Measurements from ENCODE around the gene TFCP2L1. TPM values are rescaled to one million over a fixed set of nuclear protein-coding genes. Genes with fewer than 3 reads are reported as not detected.

TFCP2L1 gene
- total and polyA plus RNA-seq, 2 of the 4 experiments (the other 2 are of a cell fraction), result not detected

DNA sequence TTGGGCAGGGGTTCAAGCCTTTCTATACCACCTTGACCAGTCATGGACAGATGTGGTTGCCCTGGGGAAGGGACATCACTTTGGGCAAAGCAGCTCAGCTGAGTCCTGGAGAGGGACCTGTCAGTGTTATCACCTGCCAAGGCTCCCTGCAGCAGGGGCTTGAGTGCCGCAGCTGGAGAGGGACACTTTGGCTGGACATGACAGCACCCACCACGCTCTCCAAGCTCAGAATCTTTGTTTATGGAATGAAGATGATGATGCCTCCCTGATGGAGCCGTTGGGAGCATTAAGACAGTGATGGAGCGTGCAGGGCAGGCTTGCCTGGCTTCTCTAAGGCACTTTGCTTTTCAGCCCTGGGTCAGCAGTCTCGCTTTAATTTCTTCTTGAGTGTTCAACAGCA lies 4.3 kb upstream of the TFCP2L1 start:
- BruUV-seq (replicated peaks), result no TSS peak
- H2AK5ac ChIP-seq (ENCODE audit: low read depth, low read length), result no peak overlapping the region
- intact Hi-C loops (cut with micrococcal nuclease) (no loop called here), in situ Hi-C loops (cut with MboI; ENCODE audit: low sequenced_read_pairs) (no loop called here), dilution Hi-C loops (cut with HindIII; ENCODE audit: low sequenced_read_pairs, unreplicated experiment) (no loop called here)
- H3K18ac ChIP-seq (ENCODE audit: low read depth, low read length), result no peak overlapping the region
- H2AK9ac ChIP-seq (replicated peaks; ENCODE audit: low read depth, low read length, poor library complexity), result peak overlapping the region; percentile 73
- H2BK120ac ChIP-seq (ENCODE audit: low read depth, low read length), result no peak overlapping the region
- H4K91ac ChIP-seq (ENCODE audit: insufficient read depth, low read depth, low read length), result no peak overlapping the region
- H4K8ac ChIP-seq (ENCODE audit: low read depth in 2 of 2, low read length in 2 of 2), result no peak overlapping the region
- H4K20me1 ChIP-seq (ENCODE audit: insufficient read depth, low read length), result no peaks in the 10 kb centered on the region
- H3K9ac ChIP-seq (ENCODE audit: low read depth, low read length), result no peak overlapping the region
- WGBS, 2 experiments (ENCODE audit: extremely low coverage in 2 of 2, insufficient read length in 1 of 2), result 24% methylated on average over 2 of the region's 5 CpGs; no CpG with 5 or more reads in 1 of the 2 experiments
- POLR2A ChIA-PET (ENCODE audit: unreplicated experiment), result no interaction called here
- no peaks in the 10 kb centered on the region for H3K9me3 ChIP-seq (ENCODE audit: control insufficient read depth, insufficient read depth, low read length)
- H3K14ac ChIP-seq (replicated peaks; ENCODE audit: low read depth, low read length), result no peak overlapping the region
- no peak overlapping the region for H4K5ac ChIP-seq (ENCODE audit: low read depth, low read length)
- TF ChIP-seq BHLHE40 (IDR thresholded peaks at IDR 0.05; ENCODE audit: low read depth, low read length), result no peak
- TF ChIP-seq SMC3 (IDR thresholded peaks at IDR 0.05; ENCODE audit: low read depth, low read length), result no peak
- TF ChIP-seq, protein P1, sequence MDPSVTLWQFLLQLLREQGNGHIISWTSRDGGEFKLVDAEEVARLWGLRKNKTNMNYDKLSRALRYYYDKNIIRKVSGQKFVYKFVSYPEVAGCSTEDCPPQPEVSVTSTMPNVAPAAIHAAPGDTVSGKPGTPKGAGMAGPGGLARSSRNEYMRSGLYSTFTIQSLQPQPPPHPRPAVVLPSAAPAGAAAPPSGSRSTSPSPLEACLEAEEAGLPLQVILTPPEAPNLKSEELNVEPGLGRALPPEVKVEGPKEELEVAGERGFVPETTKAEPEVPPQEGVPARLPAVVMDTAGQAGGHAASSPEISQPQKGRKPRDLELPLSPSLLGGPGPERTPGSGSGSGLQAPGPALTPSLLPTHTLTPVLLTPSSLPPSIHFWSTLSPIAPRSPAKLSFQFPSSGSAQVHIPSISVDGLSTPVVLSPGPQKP (IDR thresholded peaks at IDR 0.05; ENCODE audit: borderline replicate concordance, low read depth, low read length), result no peak
- TF ChIP-seq MXI1 (IDR thresholded peaks at IDR 0.05; ENCODE audit: borderline replicate concordance, low read depth, low read length), result no peak
- TF ChIP-seq CHD1 (IDR thresholded peaks at IDR 0.05; ENCODE audit: low read depth, low read length), result no peak
- no peak for TF ChIP-seq NFE2L2 (IDR thresholded peaks at IDR 0.05; ENCODE audit: low read depth, low read length)
- TF ChIP-seq POLR2A (IDR thresholded peaks at IDR 0.05; ENCODE audit: low read depth, low read length), result no peak
- TF ChIP-seq RAD21 (IDR thresholded peaks at IDR 0.05; ENCODE audit: low read length), result no peak
- TF ChIP-seq FOS (IDR thresholded peaks at IDR 0.05; ENCODE audit: low read depth, low read length), result no peak
- no peak overlapping the region for H3K27ac ChIP-seq (ENCODE audit: insufficient read depth, low read length)
- H3K4me3 ChIP-seq (ENCODE audit: insufficient read depth, low read depth, low read length), result no peak overlapping the region
- H3K79me1 ChIP-seq (ENCODE audit: low read depth in 1 of 2, low read length in 2 of 2), result no peaks in the 10 kb centered on the region
- H3K36me3 ChIP-seq (ENCODE audit: control insufficient read depth, insufficient read depth, low read length), result no peaks in the 10 kb centered on the region
- no peak overlapping the region for H3K4ac ChIP-seq (ENCODE audit: low read depth, low read length)
- H3K9me1 ChIP-seq (ENCODE audit: insufficient read depth, low read length), result no peaks in the 10 kb centered on the region
- ATAC-seq (ENCODE audit: low read depth) (no peak), DNase-seq (no peak)
- no peak overlapping the region for H2BK20ac ChIP-seq (ENCODE audit: low read depth, low read length)
- H2BK15ac ChIP-seq (ENCODE audit: low read depth, low read length), result no peak overlapping the region
- no peak overlapping the region for H3K4me2 ChIP-seq (ENCODE audit: low read depth, low read length)
- no peak overlapping the region for H3K23ac ChIP-seq (ENCODE audit: low read depth, low read length)
- no peaks in the 10 kb centered on the region for H3K4me1 ChIP-seq (ENCODE audit: control insufficient read depth, insufficient read depth, low read length)
- CTCF ChIA-PET, result no interaction called here
- H3K27me3 ChIP-seq (ENCODE audit: control insufficient read depth, insufficient read depth, low read length), result peaks cover 49% of the 10 kb centered on the region
- H3K56ac ChIP-seq (ENCODE audit: extremely low read depth, insufficient read depth, low read length), result no peak overlapping the region
- H2BK5ac ChIP-seq (ENCODE audit: low read depth, low read length, poor library complexity, severe bottlenecking), result no peak overlapping the region
- no peak overlapping the region for H2AFZ ChIP-seq (replicated peaks; ENCODE audit: low read length, poor library complexity)
